Measurements from ENCODE around the gene SH3BP4.

Gene SH3BP4

GRCh38 chr2:235041221-235041917 lies 89.6 kb downstream of the SH3BP4 start:
- no peak for DNase-seq (ENCODE audit: low read depth in 2 of 2)

- no peak for DNase-seq (ENCODE audit: low read depth in 2 of 2)
These were observed 90.2 kb downstream of the SH3BP4 start for GRCh38 chr2:235041918-235042575.

- no peak for DNase-seq (ENCODE audit: low read depth in 2 of 2)
These were observed 91.0 kb downstream of the SH3BP4 start for GRCh38 chr2:235042576-235043515.

- no peak for DNase-seq (ENCODE audit: low read depth in 2 of 2)
These were observed 92.1 kb downstream of the SH3BP4 start for GRCh38 chr2:235043762-235044500.

DNA sequence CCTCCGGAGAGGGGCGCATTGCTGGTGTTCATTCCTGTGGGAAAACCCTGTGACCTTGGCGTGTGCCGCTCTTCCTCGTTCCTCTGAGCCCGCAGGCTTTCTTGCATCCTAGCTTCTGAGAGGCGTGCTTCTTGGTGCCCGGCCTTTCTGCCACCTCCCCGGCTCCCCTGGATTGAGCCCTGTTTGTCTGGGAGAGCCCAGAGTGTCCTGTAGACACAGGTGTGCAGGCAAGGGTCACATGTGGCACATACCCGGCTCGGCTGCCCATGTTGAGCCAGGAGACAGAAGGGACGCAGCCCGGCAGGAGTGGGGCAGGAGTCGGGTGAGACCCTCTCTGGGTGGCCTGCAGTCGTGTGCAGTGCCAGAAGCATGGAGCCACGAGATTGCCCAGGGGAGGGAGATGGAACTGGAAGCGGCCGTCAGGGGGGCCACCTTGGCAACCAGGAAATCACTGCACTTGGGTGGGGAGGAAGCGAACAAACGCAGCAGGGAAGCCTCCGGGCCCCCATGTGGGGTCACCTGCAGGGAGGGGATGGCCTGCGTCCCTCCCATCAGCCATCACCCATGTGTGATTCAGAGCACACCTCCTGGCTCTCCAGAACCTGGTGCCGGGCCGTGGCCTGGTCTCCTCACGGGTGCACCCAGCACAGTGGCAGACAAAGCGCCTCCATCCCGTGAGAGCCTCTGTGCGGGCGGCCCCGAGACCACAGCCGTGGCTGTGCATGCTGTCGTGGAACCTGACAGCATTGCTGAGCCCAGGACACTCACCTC lies 92.9 kb downstream of the SH3BP4 start:
- no peak for DNase-seq (ENCODE audit: low read depth in 2 of 2)

DNA sequence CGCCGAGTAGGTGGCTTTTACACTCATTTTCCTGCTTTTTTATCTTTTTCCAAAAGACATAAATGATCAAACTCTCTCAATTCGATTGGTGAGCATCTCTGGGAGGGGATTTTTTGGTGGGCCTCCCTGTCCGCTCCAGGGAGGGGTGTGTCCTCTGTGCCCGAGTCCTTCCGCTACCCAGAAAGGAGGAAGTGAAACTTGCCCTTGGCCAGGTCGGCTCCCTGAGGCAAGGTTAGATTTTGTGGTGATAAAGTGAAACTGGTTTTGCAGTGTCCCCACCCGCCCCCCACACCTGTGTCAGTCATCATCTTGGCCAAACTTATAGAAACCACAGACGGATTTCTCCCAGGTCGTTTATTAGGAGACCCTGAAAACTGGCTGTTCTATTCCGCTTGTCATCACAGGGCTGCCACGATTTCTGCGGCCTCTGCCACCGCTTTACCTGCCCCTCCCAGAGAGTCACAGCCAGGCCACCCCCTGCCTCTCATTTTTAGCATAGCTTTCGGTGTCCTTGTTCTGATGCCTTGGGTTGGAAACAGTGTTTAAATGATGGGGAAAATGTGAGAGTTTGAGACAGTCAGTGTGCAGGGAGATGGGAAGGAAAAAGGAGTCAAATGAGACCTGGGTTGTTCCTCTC lies 93.6 kb downstream of the SH3BP4 start:
- DNase-seq (ENCODE audit: low read depth in 2 of 2): no peak

DNA sequence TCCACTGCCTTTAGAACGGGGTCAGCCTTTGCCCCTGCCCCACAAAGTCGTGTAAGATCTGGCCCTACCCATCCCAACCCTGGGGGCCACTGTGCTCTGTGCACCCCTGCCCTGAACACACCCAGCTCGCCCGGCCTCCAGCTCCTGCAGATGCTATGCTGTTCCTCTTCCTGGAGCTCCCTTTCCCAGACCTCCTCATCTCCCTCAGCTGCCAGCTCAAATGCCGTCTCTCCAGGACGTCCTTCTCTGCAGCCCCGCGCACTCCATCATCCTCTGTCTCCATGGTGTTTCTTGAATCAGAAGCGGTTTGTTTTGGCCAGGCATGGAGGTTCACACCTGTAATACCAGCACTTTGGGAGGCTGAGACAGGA lies 94.1 kb downstream of the SH3BP4 start:
- DNase-seq (ENCODE audit: low read depth in 2 of 2): no peak

DNA sequence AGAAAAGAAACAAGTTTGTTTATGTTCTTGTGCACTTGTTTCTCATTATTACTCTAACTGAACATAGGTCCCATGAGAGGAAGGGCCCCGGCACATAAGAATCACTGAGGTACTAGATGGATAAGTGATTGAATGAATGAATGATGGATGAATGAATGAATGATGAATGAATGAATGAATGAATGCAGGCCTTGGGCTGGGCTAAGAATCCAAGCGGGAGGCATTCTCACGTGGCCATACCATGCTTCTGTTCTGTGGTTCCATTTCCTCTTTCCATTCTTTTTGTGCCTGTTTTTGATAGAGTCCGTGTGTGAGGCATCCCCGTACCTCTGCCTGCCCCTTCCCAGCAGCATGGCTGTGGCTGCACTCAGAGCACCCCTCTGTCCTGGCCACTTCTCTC lies 94.8 kb downstream of the SH3BP4 start:
- no peak for DNase-seq (ENCODE audit: low read depth in 2 of 2)

GRCh38 chr2:235047171-235048160 lies 95.6 kb downstream of the SH3BP4 start:
- no peak for DNase-seq (ENCODE audit: low read depth in 2 of 2)

DNA sequence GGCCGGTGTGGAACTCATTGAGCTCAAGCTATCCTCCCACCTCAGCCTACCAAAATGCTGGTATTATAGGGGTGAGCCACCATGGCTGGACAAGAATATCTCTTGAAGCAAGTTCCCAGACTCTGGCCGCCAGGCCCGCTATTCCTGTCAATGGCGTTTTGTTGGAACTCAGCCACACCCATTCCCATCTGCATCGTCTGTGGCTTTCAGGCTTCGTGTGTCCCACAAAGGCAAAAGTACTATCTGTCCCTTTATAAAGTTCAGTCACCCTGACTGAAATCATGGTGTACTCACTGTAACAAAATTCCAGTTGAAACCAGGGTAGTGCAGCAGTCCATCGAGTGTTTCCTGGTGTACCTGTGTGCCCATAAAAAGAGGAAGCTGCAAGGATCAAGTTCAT lies 96.7 kb downstream of the SH3BP4 start:
- no peak for DNase-seq (ENCODE audit: low read depth in 2 of 2)

- no peak for DNase-seq (ENCODE audit: low read depth in 2 of 2)
These were observed 97.3 kb downstream of the SH3BP4 start for GRCh38 chr2:235049069-235049468.

DNA sequence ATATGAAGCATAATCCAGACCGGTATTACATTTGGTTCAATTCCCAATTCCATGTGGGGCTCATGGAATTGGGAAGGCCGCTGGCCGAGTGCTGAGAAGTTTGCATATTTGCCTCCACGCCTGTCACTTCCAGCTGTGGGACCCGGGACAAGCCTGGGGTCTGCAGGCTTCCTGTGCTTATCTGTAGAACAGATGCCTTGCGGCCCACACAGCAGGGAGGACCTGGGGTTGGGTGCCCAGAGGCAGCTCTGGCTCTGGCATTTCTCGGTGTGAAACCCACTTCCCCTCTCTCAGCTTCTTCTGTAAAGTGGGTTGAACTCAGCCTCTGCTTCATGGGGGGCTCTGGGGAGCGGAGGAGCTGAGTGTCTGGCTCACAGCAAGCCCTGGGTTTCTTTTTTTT lies 97.9 kb downstream of the SH3BP4 start:
- DNase-seq (ENCODE audit: low read depth in 2 of 2): no peak

DNA sequence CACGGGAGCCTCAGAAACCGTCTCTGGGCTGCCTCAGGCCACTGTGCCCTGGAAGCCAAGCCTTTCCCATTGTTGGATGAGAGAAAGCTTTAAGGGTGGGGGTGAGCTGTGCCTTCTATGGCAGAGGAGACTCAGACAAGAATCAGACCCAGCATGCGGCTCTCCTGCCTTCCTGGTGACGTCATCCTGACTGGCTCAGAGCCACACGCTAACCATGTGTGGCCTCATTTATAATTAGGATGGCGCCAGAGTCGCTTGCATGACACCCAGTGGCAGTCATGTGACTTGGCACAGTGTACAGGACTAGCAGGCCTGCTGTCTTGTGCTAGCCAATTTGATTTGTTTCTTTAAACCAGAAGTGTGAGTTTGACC lies 99.1 kb downstream of the SH3BP4 start:
- no peak for DNase-seq (ENCODE audit: low read depth in 2 of 2)

GRCh38 chr2:235051436-235052260 lies 99.8 kb downstream of the SH3BP4 start:
- DNase-seq (ENCODE audit: low read depth in 2 of 2): no peak

DNA sequence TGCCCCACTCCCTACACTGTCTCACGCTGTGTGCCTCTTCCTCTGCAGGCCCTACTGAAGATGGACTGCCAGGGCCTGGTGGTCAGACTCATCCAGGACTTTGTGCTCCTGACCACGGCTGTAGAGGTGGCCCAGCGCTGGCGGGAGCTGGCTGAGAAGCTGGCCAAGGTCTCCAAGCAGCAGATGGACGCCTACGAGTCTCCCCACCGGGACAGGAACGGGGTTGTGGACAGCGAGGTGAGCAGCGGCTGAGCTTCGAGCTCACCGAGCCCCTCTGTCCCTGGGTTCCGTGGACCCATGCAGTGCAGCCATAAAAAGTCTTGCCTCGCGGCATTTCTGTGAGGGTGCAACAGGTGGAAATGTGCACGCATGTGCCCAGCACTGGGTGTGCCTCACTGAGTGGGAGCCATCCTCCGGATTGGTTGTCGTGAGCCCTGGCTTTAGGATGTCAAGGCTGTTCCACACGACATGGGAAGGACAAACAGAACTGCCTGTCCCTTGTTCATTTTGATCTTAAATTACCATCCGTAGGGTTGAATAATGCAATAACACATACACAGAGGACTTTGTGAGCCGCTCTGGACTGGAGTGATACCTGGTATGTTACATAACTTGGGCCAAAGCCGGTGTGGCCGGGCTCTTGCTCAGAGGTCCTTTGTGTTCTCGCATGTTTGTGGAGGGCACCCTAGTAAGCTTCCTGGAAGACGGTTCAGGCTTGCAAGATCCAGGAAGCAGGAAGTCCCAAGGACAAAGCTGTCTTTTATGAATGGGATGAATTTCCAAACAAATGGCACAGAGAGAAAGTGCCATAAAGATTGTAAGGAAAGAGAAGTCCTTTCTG lies 100.9 kb downstream of the SH3BP4 start:
- DNase-seq (ENCODE audit: low read depth in 2 of 2): no peak

DNA sequence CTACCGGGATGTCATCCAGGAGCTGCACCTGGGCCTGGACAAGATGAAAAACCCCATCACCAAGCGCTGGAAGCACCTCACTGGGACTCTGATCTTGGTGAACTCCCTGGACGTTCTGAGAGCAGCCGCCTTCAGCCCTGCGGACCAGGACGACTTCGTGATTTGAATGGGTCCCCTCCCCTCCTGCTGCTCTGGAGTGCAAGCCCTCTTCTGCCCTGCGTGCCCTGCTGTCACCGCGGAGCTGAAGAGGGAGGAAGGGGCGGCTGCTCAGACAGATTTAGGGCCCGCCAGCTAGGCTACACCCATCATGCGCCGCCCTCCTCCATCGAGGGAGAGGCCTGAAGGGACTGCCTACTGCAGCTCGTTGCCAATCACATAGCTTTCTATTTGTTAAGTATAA lies 101.8 kb downstream of the SH3BP4 start:
- DNase-seq (ENCODE audit: low read depth in 2 of 2): no peak

DNA sequence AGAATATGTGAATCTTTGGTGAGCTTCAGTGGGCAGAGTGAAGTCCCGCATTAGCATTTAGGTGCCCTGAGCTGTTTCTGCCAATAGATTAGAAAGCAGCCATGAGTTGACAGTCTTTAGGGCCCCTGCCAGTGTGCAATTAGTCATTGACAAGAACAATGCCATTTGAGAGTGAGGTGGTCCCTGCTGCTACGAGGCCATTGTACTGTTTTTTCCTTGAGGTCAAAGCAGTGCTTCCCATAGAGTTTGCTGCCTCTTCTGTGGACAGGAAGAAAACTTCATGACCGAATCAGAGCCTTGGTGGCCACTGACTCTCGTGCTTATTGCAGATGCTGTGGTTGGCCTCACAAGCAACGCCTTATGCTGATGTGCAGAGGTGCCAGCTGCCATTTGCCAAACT lies 102.7 kb downstream of the SH3BP4 start:
- DNase-seq (ENCODE audit: low read depth in 2 of 2): no peak

DNA sequence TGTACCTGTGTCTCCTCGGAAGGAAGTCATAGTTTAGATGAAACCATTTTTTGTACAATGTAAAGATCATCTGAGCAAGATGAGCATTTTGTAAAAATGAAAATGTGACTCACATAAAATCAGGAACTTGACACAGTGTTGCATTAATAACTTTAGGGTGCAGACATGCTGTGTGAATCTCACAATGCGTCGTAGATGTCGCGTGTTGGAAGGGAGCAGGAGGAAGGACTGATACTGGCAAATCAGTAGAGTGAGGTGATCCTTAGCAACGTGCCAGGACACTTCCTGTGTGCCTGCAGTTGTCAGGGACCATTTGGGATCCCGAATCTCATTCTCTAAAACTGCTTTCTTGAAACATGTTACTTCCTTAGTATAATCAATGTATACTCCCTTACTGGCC lies 103.1 kb downstream of the SH3BP4 start:
- DNase-seq (ENCODE audit: low read depth in 2 of 2): no peak
